GM12873 (cell line): Measurements from ENCODE around the gene ZC3H12C.

Experiments used
- CTCF ChIP-seq: IDR thresholded peaks from 2 replicates; pipeline ENCODE4 v1.5.1; 2012; ENCODE audit warnings: low read depth, mild to moderate bottlenecking, moderate library complexity, low read length, control low read depth; ENCODE audit not compliant: insufficient read depth; ENCODE audit errors: missing control alignments

Gene ZC3H12C

GRCh38 chr11:110168033-110168803 lies 75.0 kb downstream of the ZC3H12C start:
- TF ChIP-seq CTCF: no peak

- TF ChIP-seq CTCF: no peak
Observed at GRCh38 chr11:110169738-110170137, 76.5 kb downstream of the ZC3H12C start.

- TF ChIP-seq CTCF: no peak
Observed at GRCh38 chr11:110172468-110173065, 79.4 kb downstream of the ZC3H12C start.

- TF ChIP-seq CTCF: peak; percentile 95
Observed at GRCh38 chr11:110173811-110174644, 80.8 kb downstream of the ZC3H12C start.

GRCh38 chr11:110174645-110175310 lies 81.6 kb downstream of the ZC3H12C start:
- TF ChIP-seq CTCF: no peak

- no peak for TF ChIP-seq CTCF
Observed at GRCh38 chr11:110176366-110177085, 83.3 kb downstream of the ZC3H12C start.

GRCh38 chr11:110177086-110177456 lies 83.9 kb downstream of the ZC3H12C start:
- TF ChIP-seq CTCF: no peak
